Coronary artery (tissue), 2 donors: ENCODE measurements around the gene SIGMAR1.
A peak's percentile ranks its signal among the peaks of the same experiment; 100 is the strongest.
"Not testable (repeated sequence)": the region's sequence is repeated elsewhere in the genome, so short reads cannot be mapped to it uniquely, and the experiment has no call there.

ENCODE experiments used
- DNase-seq: peaks from one replicate; pipeline ENCODE4 v3.0.0-alpha.2; 2017; ENCODE audit warnings: low spot score
- H3K27ac ChIP-seq, 2 donors: fragments of 200-600 bp; sonication (generic); one replicate each; pipeline ENCODE4 v1.5.1; 2016 to 2019
- H3K4me3 ChIP-seq: fragments of 200-600 bp; sonication (generic); 2 replicates; pipeline ENCODE4 v1.5.1; 2016; ENCODE audit warnings: mild to moderate bottlenecking, moderate library complexity
- TF ChIP-seq, protein P1 (sequence below): fragments of 200-600 bp; sonication (generic); IDR thresholded peaks from one replicate; pipeline ENCODE4 v1.5.1; 2019; ENCODE audit warnings: antibody characterized with exemption

Gene SIGMAR1

DNA sequence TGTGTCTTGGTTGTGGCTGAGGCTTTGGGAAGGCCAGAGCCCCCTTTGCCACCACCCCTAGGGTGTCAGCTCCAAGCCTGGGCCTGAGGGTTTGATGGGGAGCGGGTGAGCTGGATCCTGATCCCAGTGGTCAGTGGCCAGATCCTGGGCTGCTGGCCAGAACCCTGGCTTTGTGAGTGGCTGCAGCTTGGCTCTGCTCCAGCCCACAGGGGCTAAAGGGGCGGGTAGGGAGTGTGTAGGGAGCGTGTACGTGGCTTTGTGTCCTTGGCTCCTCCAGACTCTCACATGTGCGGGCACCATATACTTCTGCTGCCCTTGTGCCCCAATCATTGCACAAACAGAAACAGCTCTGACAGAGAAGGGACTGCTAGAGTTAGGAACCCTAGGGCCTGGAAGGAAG, 13.2 kb upstream of the SIGMAR1 start:
- TF ChIP-seq, protein P1, sequence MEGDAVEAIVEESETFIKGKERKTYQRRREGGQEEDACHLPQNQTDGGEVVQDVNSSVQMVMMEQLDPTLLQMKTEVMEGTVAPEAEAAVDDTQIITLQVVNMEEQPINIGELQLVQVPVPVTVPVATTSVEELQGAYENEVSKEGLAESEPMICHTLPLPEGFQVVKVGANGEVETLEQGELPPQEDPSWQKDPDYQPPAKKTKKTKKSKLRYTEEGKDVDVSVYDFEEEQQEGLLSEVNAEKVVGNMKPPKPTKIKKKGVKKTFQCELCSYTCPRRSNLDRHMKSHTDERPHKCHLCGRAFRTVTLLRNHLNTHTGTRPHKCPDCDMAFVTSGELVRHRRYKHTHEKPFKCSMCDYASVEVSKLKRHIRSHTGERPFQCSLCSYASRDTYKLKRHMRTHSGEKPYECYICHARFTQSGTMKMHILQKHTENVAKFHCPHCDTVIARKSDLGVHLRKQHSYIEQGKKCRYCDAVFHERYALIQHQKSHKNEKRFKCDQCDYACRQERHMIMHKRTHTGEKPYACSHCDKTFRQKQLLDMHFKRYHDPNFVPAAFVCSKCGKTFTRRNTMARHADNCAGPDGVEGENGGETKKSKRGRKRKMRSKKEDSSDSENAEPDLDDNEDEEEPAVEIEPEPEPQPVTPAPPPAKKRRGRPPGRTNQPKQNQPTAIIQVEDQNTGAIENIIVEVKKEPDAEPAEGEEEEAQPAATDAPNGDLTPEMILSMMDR, result no peak
- DNase-seq, result no peak
- Histone ChIP-seq H3K27ac (peak overlapping the region; percentile 87 to 91), H3K4me3 (no peak overlapping the region)

DNA sequence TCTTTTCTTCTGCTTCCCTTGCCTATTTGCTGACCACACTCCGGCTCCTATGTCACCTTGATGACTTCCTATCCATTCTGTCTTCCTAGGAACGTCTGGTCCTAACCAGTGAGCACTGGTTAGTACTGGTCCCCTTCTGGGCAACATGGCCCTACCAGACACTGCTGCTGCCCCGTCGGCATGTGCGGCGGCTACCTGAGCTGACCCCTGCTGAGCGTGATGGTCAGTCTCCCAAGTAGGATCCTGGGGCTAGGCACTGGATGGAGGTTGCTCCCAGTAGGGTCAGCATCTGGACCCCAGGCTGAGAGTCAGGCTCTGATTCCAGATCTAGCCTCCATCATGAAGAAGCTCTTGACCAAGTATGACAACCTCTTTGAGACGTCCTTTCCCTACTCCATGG, 11.1 kb upstream of the SIGMAR1 start:
- no peak overlapping the region for H3K4me3 ChIP-seq
- TF ChIP-seq, protein P1, result no peak
- DNase-seq, result no peak
- H3K27ac ChIP-seq, result peak overlapping the region in 1 of 2 donors; percentile 91

DNA sequence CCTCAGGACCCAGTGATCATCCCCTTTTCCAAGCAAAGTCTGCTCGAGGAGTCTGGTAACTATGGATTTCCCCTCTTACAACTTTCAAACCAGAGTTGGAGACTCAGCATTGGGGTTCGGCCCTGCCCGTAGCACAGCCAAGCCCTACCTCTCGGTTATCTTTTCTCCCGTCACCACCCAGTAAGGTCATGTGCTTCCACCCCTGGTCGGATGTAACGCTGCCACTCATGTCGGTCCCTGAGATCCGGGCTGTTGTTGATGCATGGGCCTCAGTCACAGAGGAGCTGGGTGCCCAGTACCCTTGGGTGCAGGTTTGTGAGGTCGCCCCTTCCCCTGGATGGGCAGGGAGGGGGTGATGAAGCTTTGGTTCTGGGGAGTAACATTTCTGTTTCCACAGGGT, 10.1 kb upstream of the SIGMAR1 start:
- TF ChIP-seq, protein P1, result no peak
- Histone ChIP-seq H3K4me3 (peak overlapping the region; percentile 83), H3K27ac (peak overlapping the region in 1 of 2 donors; percentile 91)
- DNase-seq, result no peak

DNA sequence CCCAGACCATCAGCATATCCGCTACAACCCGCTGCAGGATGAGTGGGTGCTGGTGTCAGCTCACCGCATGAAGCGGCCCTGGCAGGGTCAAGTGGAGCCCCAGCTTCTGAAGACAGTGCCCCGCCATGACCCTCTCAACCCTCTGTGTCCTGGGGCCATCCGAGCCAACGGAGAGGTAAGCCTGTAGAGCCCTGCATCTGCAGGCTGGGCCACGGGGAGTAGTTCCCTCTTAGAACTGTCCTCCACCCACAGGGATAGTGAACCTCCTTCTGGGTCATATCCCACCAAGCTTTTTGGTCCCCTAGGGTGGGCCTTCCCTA, 9.5 kb upstream of the SIGMAR1 start:
- H3K27ac ChIP-seq, result peak overlapping the region; percentile 78 to 91
- DNase-seq, result no peak
- H3K4me3 ChIP-seq, result peak overlapping the region; percentile 83
- TF ChIP-seq, protein P1, result no peak

GRCh38 chr9:34646211-34647083, 8.9 kb upstream of the SIGMAR1 start, which contains the start of gene GALT:
Gene GALT (plus strand): TSS chr9:34646675. CDS start chr9:34646705, 30 bp downstream.
- TF ChIP-seq, protein P1, result no peak
- Histone ChIP-seq H3K4me3 (peak within 1 kb of the TSS; percentile 83), H3K27ac (peak within 1 kb of the TSS; percentile 78 to 91)
- DNase-seq, result peak; percentile 95

DNA sequence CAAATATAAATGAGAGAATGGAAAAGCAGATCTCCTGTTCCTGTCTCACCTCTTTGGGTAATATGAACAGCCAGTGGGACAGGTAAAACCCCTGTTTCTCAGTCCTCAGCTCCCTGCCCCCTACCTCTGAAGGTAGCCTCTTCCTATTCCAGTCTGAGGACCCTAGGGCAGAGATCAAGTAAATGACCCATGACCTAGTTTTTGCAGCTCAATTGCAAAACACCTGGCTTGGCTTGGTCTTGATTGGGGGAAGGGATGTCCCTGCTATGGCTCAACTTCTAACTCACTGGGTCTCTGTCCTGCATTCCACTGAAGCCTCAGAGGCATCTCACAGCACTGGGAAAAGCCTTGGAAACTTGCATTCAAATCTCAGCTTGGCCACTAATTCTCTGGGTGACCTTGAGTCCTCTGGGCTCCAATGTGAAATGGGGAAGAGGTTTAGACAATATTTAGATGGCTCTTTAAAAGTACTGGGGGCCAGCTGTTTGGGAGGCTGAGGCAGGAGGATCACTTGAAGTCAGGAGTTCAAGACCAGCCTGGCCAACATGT, 7.3 kb upstream of the SIGMAR1 start:
- TF ChIP-seq, protein P1, result no peak
- Histone ChIP-seq H3K27ac (no peak overlapping the region), H3K4me3 (no peak overlapping the region)
- DNase-seq, result no peak

- TF ChIP-seq, protein P1, result no peak
- Histone ChIP-seq H3K27ac (no peak overlapping the region), H3K4me3 (no peak overlapping the region)
- no peak for DNase-seq
Measured at GRCh38 chr9:34642679-34643078, 5.1 kb upstream of the SIGMAR1 start.

- DNase-seq, H3K4me3 ChIP-seq, H3K27ac ChIP-seq: not testable (repeated sequence)
Measured at GRCh38 chr9:34639322-34639721, 1.7 kb upstream of the SIGMAR1 start.
